Hematopoietic multipotent progenitor cell treated with erythropoietin and hydrocortisone succinate and interleukin-3 and kit ligand, for 4 days (in vitro differentiated cells): ENCODE data around the gene TLR5.

Experiments
- DNase-seq: peaks from one replicate; pipeline ENCODE4 v3.0.0-alpha.2; 2015

Gene TLR5

DNA sequence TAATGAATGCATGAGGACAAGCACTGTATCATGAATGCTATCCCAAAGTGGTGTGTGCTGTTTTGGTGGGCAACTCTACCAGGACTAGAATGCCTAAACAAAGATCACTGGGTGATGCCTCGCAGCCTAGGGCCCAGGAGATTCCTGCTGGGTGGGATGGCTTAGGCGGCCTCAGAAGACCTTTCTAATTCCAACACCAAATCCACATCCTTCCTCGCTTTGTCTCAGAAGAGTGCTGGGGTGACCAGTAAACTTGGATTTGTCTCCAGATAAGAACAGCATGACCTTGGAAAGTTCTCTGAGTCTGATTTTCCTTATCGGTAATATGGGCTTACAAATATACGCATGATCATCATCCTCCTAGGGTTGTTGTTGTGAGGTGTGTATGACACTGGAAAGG is 76.6 kb downstream of the TLR5 start:
- no peak for DNase-seq

DNA sequence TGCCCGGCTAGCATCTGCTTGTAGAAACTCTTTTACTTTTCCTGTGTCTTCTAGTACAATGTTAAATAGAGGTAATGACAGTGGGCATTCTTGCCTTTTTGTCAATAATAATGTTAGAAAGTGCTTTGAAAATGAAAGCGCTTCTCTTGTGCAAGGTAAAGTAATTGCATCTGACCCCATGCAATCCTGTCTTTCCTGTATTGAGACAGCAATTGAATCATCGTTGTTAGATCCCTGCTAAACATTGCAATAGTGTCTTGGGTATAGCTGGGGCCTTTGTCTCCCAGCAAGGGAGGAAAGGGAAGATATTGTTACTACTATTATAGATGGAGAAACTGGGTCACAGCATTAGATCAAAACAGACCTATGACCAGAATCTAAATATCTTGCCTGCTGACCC is 80.9 kb downstream of the TLR5 start:
- no peak for DNase-seq

DNA sequence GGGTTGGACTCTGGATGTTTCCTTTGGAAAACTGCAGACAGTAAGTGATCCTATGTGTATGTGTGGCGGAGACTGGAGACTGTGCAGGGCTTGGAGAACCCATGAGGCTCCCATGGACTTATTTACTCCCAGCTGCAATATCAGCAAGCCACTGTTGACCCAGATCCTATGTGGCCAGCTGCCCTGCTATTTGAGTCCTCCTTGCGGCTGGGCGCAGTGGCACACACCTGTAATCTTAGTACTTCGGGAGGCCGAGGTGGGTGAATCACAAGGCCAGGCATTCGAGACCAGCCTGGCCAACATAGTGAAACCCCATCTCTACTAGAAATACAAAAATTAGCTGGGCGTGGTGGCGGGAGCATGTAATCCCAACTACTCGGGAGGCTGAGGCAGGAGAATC is 83.5 kb downstream of the TLR5 start:
- no peak for DNase-seq
